ENCODE measurements around the gene LRRC38. TPM values are rescaled to one million over a fixed set of nuclear protein-coding genes. Genes with fewer than 3 reads are reported as not detected.
"Not testable (repeated sequence)": the region's sequence is repeated elsewhere in the genome, so short reads cannot be mapped to it uniquely, and the experiment has no call there.

The LRRC38 gene
- total RNA-seq, 1 experiment from 2014 or later, result 2.6 TPM

- H3K4me2 ChIP-seq (ENCODE audit: low read length), result no peak overlapping the region
- no peaks in the 10 kb centered on the region for H4K20me1 ChIP-seq (ENCODE audit: low read length)
- H3K4me3 ChIP-seq (ENCODE audit: low read length), result no peak overlapping the region
- peaks cover 24% of the 10 kb centered on the region for H3K27me3 ChIP-seq (ENCODE audit: low read length)
- no peaks in the 10 kb centered on the region for H3K4me1 ChIP-seq (ENCODE audit: insufficient read depth, low read length)
- H3K36me3 ChIP-seq (ENCODE audit: low read depth, low read length), result no peaks in the 10 kb centered on the region
- ChIA-PET CTCF (no interaction called here), POLR2A (ENCODE audit: unreplicated experiment) (no interaction called here)
- ATAC-seq (no peak), DNase-seq (no peak)
- no peaks in the 10 kb centered on the region for H3F3A ChIP-seq (ENCODE audit: low read length, unreplicated experiment)
- no peak overlapping the region for H3K27ac ChIP-seq (ENCODE audit: low read length)
- H3K79me2 ChIP-seq (ENCODE audit: low read length), result no peaks in the 10 kb centered on the region
- no TSS peak for BruUV-seq (replicated peaks)
- TF ChIP-seq EZH2 (IDR thresholded peaks at IDR 0.05; ENCODE audit: low read length, unreplicated experiment), result no peak
- no peak for TF ChIP-seq CTCF (conservative IDR thresholded peaks at IDR 0.05; ENCODE audit: low read depth, low read length)
- no peak for TF ChIP-seq EZH2phosphoT487 (IDR thresholded peaks at IDR 0.05; ENCODE audit: borderline replicate concordance, low read length)
- H2AFZ ChIP-seq (ENCODE audit: low read length), result no peak overlapping the region
- no peaks in the 10 kb centered on the region for H3K9me3 ChIP-seq (ENCODE audit: low read length)
- intact Hi-C loops (cut with micrococcal nuclease), result no loop called here
- no peaks in the 10 kb centered on the region for H3K9me2 ChIP-seq (replicated peaks; ENCODE audit: low read length)
- H3K9ac ChIP-seq (ENCODE audit: low read length), result no peak overlapping the region
Measured at GRCh38 chr1:13435458-13435857, 78.3 kb downstream of the LRRC38 start.

- H3K9me2 ChIP-seq (replicated peaks; ENCODE audit: low read length); H2AFZ ChIP-seq (ENCODE audit: low read length); H3K4me1 ChIP-seq (ENCODE audit: insufficient read depth, low read length); H3K9me3 ChIP-seq (ENCODE audit: low read length); H3K79me2 ChIP-seq (ENCODE audit: low read length); intact Hi-C loops (cut with micrococcal nuclease); H3F3A ChIP-seq (ENCODE audit: low read length, unreplicated experiment); ATAC-seq; DNase-seq; H4K20me1 ChIP-seq (ENCODE audit: low read length); H3K4me2 ChIP-seq (ENCODE audit: low read length); BruUV-seq (replicated peaks); POLR2A ChIA-PET (ENCODE audit: unreplicated experiment); H3K4me3 ChIP-seq (ENCODE audit: low read length); H3K27ac ChIP-seq (ENCODE audit: low read length); H3K36me3 ChIP-seq (ENCODE audit: low read depth, low read length); H3K9ac ChIP-seq (ENCODE audit: low read length); CTCF ChIA-PET: not testable (repeated sequence)
- peaks cover 24% of the 10 kb centered on the region for H3K27me3 ChIP-seq (ENCODE audit: low read length)
Measured at GRCh38 chr1:13433694-13434358, 80.0 kb downstream of the LRRC38 start.

GRCh38 chr1:13432251-13432650 is 81.6 kb downstream of the LRRC38 start:
- TF ChIP-seq EZH2phosphoT487 (IDR thresholded peaks at IDR 0.05; ENCODE audit: borderline replicate concordance, low read length), result no peak
- no peak for TF ChIP-seq CTCF (conservative IDR thresholded peaks at IDR 0.05; ENCODE audit: low read depth, low read length)
- TF ChIP-seq EZH2 (IDR thresholded peaks at IDR 0.05; ENCODE audit: low read length, unreplicated experiment), result no peak
- Histone ChIP-seq H3K27ac (ENCODE audit: low read length) (no peak overlapping the region), H4K20me1 (ENCODE audit: low read length) (no peaks in the 10 kb centered on the region), H3K4me2 (ENCODE audit: low read length) (no peak overlapping the region), H2AFZ (ENCODE audit: low read length) (no peak overlapping the region), H3F3A (ENCODE audit: low read length, unreplicated experiment) (no peaks in the 10 kb centered on the region), H3K9me3 (ENCODE audit: low read length) (no peaks in the 10 kb centered on the region), H3K4me3 (ENCODE audit: low read length) (no peak overlapping the region), H3K4me1 (ENCODE audit: insufficient read depth, low read length) (no peaks in the 10 kb centered on the region), H3K27me3 (ENCODE audit: low read length) (peaks cover 13% of the 10 kb centered on the region; the same call in 1 of the 2 replicates), H3K9ac (ENCODE audit: low read length) (no peak overlapping the region), H3K79me2 (ENCODE audit: low read length) (no peaks in the 10 kb centered on the region), H3K9me2 (replicated peaks; ENCODE audit: low read length) (no peaks in the 10 kb centered on the region), H3K36me3 (ENCODE audit: low read depth, low read length) (no peaks in the 10 kb centered on the region)
- BruUV-seq (replicated peaks), result no TSS peak
- ChIA-PET POLR2A (ENCODE audit: unreplicated experiment) (no interaction called here), CTCF (no interaction called here)
- intact Hi-C loops (cut with micrococcal nuclease), result no loop called here
- ATAC-seq (no peak), DNase-seq (no peak)
